Measurements from ENCODE around the gene CRIM1.

Gene CRIM1

GRCh38 chr2:36554531-36554930 lies 199.0 kb downstream of the CRIM1 start:
- no peak for DNase-seq (ENCODE audit: low read depth in 2 of 2)

DNA sequence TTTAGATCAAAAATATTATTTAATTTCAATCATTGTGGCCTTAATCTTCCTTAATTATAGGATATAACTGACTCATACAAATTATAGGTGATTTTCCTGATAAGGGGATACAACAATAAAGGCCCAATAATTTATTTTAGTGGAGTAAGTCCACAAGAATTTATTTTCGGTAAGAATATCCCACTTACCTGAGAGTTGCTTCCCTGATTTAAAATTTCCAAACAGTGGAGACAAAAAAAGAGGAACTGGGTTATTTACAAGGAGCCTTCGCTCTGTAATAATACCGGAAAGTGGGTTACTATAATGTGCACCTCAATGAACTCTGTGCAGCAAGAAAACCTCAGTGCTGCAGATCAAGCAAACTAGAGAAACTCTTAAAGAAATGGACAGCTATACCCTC lies 200.2 kb downstream of the CRIM1 start:
- no peak for DNase-seq (ENCODE audit: low read depth in 2 of 2)

DNA sequence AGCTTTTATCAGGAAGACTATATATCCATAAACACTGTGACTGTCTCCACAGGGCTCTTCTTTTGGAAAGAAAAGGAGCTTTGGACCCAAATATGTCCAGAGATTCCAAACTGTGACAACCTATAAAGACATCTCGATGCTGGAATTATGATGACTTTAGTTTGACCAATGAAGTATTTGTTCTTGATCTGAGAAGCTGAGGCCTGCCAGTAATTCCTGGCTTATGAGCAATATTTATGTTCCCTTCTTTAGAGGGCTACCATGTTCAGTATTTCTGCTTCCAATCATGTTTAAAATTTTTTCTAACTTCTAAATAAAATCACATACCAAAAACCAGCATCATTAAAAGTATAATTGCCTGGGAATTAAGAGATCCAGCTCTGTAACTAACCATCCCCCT lies 201.3 kb downstream of the CRIM1 start:
- DNase-seq (ENCODE audit: low read depth in 2 of 2): no peak

DNA sequence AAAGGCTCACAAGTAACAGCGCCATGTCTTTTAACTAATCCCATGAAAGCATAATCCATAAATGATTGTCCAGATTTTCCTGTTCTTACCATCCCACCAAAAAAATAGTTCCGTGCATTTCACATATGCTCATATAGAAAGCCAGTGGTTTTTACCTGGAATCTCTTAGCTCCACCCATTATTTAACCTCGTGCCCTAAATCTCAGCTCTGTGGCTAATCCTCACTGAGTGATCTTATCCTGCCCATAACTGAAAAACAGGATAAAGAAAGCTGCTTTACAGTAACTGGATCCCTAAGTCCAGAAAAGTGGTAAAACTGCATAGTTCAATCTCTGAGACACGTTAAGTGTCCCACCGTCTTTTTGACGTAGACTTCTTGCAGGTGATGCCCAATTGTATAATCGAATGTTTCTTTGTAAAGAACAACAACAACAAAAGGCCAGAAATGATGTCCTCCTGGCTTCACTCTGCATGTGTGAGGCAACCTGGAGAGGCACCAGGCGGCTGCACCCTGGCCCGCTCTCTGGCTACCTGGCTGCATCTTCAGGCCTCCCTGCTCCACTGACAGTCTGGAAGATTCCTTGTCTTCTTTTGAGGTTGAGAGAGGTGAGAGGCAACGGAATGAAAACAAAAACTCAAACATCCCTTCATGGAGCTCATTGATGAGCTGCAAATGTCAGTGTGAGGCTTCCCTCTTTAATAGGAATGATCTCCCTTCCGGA lies 203.8 kb downstream of the CRIM1 start:
- DNase-seq (ENCODE audit: low read depth in 2 of 2): no peak

DNA sequence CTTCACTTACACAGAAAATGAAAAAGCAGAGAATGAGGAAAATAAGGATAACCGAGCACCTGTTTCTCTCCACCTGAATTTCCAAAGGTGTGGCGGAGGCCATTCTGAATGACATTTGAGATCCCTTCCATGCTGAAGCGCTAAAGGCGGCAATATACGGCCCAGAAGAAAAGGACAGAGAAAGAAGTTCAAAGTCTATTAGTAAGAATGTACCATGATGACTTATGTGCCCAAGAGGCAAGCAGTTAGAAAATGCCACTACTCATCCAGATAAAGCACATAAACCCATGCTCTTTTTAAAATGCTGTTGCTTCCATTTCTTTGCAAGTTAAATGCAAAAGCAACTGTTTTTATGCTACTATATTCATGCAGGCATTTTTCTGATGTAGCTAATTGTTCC lies 205.1 kb downstream of the CRIM1 start:
- DNase-seq (ENCODE audit: low read depth in 2 of 2): no peak

DNA sequence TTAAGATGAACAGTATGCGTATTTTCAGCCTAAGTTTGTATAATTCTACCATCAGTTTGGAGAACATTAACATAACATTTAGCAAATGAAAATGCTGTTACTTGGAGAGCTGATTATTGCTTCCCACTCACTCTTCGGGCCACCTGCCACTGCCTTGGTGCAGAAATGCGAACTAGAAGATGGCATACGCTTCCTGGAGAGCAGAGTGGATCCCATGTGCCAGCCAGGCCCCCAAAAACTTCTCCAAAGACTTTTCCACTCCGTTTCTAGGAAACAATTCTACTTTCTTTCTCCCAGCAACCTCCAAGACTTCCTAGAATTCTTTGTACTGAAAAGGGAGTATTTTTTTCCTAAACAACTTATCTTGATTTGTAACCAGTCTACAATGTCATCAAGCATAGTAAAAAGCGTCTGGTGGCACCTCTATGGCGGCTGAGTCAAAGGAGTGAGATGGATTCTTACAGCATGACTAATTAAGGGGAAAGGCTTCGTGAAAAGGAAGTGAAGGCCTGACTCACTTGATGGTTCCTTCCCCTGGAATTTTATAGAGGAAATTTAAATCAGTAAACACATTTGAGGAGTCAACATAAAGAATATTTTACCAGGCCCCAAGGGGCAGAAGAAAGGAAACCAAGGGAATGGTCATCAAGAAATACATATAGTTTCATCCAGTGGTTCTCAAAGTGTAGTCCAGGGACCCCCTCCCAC lies 205.8 kb downstream of the CRIM1 start:
- DNase-seq (ENCODE audit: low read depth in 2 of 2): no peak

GRCh38 chr2:36562240-36562639 lies 206.7 kb downstream of the CRIM1 start:
- DNase-seq (ENCODE audit: low read depth in 2 of 2): no peak

GRCh38 chr2:36562973-36563532 lies 207.5 kb downstream of the CRIM1 start:
- DNase-seq (ENCODE audit: low read depth in 2 of 2): no peak

DNA sequence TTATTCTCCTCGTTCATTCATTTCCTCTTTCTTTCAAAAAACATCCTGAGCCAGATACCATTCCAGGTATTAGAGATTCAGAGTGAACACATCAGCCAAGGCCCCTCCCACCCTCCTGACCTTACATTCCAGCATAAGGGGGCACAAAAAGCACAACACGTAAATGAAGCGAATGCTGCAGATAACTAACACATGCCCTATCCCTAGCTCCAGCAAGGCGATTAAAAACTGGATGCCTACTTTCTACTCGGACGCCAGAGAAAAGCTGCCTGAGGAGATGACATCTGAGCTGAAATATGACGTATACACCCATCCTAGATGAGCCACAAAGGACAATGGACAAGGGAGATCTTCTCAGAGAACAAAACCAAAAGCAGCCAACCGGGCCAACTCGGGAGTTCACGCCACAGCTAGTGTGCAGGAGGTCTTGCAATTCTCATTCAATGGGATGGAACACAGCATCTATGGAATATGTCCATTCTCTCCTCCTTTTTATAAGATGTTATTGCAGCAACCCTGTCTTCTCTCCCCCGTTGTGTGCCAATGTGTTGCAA lies 208.9 kb downstream of the CRIM1 start:
- no peak for DNase-seq (ENCODE audit: low read depth in 2 of 2)

DNA sequence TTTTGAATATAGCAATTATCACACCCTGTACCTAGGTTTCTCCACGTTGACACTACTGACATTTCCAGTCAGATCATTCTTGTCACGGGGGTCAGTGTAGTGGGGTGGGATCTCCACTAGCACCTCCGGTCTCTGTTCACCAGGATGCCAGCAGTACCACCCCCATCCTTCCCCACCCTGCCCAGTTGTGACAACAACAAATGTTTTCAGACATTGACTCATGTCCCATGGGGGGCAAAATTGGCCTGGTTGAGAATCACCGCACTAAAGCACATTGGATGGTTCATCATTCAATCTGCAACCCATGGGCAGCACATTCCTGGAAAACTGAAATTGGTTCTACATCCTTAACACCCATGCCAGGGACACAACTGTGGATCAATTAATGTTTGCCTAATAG lies 210.1 kb downstream of the CRIM1 start:
- no peak for DNase-seq (ENCODE audit: low read depth in 2 of 2)

GRCh38 chr2:36566887-36567286 lies 211.3 kb downstream of the CRIM1 start:
- no peak for DNase-seq (ENCODE audit: low read depth in 2 of 2)

- no peak for DNase-seq (ENCODE audit: low read depth in 2 of 2)
These were observed 212.3 kb downstream of the CRIM1 start for GRCh38 chr2:36567711-36568408.

GRCh38 chr2:36568516-36569246 lies 213.1 kb downstream of the CRIM1 start:
- no peak for DNase-seq (ENCODE audit: low read depth in 2 of 2)

- no peak for DNase-seq (ENCODE audit: low read depth in 2 of 2)
These were observed 213.8 kb downstream of the CRIM1 start for GRCh38 chr2:36569267-36569856.

DNA sequence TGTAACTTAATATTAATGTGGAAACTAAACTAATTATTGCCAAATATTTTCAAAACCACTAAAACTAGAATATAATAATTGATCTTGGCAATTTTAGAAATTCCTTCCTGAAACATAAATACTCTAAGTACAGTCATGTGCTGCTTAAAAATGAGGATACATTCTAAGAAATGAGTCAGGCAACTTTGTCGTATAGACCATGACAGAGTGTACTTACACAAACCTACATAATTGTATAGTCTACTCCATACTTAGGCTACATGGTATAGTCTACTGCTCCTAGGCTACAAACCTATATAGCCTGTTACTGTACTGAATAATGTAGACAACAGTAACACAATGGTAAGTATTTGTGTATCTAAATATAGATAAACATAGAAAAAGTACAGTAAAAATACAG lies 214.8 kb downstream of the CRIM1 start:
- no peak for DNase-seq (ENCODE audit: low read depth in 2 of 2)

DNA sequence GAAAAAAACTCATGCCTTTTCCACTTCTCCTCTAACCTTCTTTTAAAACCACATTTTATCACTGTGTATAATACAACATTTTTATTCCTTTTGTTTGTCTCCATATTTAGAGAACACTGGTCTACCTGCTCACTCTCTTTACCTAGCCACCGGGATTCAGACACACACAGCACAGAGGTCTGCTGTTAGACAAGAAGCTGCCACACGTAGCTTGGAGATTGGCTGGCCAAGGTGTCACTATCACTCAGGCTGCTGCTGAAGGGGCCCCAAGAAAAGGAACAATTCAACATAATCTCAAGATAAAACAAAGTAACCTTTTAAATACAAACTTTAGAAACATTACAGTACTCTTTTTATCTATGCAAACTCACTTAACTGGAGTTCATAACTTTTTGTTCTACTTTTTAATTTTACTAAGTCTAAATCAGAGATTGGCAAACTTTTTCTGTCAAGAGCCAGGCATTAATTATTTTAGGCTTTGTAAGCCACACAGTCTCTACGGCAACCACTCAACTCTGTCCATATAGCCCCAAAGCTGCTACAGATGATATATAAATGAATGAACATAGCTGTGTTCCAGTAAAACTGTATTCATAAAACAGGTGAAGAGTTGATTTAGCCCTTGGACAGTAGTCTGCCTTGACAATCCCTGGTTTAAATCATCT lies 216.6 kb downstream of the CRIM1 start:
- DNase-seq (ENCODE audit: low read depth in 2 of 2): no peak

DNA sequence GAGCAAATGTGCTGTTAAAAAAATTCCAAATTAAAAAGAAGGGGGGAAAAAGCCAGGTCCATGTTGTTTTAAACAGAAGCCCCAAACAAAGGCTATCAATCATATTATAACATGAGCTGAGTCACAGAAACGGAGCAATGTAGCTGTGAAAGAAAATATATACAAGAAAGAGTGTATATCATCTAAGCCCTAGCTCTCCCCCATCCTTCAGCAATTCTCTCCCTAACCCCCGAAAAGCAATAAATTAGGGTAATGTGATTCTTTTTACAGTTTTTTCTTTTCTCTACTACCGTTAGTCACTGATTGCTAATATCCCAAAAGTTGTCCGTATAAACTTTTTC lies 217.1 kb downstream of the CRIM1 start:
- no peak for DNase-seq (ENCODE audit: low read depth in 2 of 2)

DNA sequence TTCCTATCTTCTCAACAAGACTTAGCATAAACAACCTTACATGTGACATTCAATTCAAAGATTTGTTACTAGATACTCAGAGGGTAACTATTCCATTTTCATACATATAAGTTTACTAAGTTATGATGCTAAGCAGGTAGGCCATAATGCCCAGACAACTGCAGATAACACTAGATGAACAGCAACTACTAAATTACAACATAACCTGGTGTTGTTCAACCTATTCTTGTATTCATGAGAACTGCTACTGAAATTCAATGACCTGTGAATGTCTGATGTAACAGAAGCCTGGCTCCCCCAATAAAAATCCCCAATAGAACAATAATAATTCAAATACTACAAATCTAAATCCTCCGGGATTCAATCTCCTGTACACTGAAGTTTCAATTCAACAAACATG lies 217.6 kb downstream of the CRIM1 start:
- DNase-seq (ENCODE audit: low read depth in 2 of 2): no peak

GRCh38 chr2:36574560-36574959 lies 219.0 kb downstream of the CRIM1 start:
- no peak for DNase-seq (ENCODE audit: low read depth in 2 of 2)

GRCh38 chr2:36577884-36578283 lies 222.3 kb downstream of the CRIM1 start:
- no peak for DNase-seq (ENCODE audit: low read depth in 2 of 2)

All from stimulated activated CD8-positive, alpha-beta memory T cell treated with anti-CD3 and anti-CD28 coated beads, Interleukin-15, amount 100 ng/mL, for 4 hours (primary cell).